Trophoblast cell (in vitro differentiated cells and primary cell): ENCODE data around the gene PAH.

Experiments used
- DNase-seq, 2 donors: peaks; one replicate each; pipeline ENCODE4 v3.0.0-alpha.2; 2016
- H2AFZ ChIP-seq: 2 replicates; pipeline ENCODE4 v1.6.1; 2013; ENCODE audit warnings: low read length, moderate library complexity, mild to moderate bottlenecking; ENCODE audit not compliant: insufficient read depth, poor library complexity
- H2AK5ac ChIP-seq: 2 replicates; pipeline ENCODE4 v1.6.1; 2013; ENCODE audit warnings: mild to moderate bottlenecking, low read length
- H2BK120ac ChIP-seq: 2 replicates; pipeline ENCODE4 v1.6.1; 2013; ENCODE audit warnings: low read length, mild to moderate bottlenecking, moderate library complexity; ENCODE audit not compliant: insufficient read depth, poor library complexity
- H2BK12ac ChIP-seq: 2 replicates; pipeline ENCODE4 v1.6.1; 2013; ENCODE audit warnings: mild to moderate bottlenecking, low read length, moderate library complexity
- H2BK5ac ChIP-seq: 2 replicates; pipeline ENCODE4 v1.6.1; 2013; ENCODE audit warnings: low read length, low read depth, moderate library complexity, mild to moderate bottlenecking; ENCODE audit not compliant: poor library complexity
- H3K14ac ChIP-seq: 2 replicates; pipeline ENCODE4 v1.6.1; 2013; ENCODE audit warnings: mild to moderate bottlenecking, low read length
- H3K18ac ChIP-seq: 2 replicates; pipeline ENCODE4 v1.6.1; 2013; ENCODE audit warnings: mild to moderate bottlenecking, low read length
- H3K23ac ChIP-seq: 2 replicates; pipeline ENCODE4 v1.6.1; 2013; ENCODE audit warnings: low read length
- H3K27ac ChIP-seq: 2 replicates; pipeline ENCODE4 v1.5.1; 2013; ENCODE audit warnings: low read depth, mild to moderate bottlenecking, inconsistent platforms, low read length, moderate library complexity
- H3K27me3 ChIP-seq: 2 replicates; pipeline ENCODE4 v1.6.1; 2013; ENCODE audit warnings: inconsistent platforms, mild to moderate bottlenecking, low read length, moderate library complexity; ENCODE audit not compliant: insufficient read depth
- H3K36me3 ChIP-seq, 2 experiments: 1 replicate in 1 of 2; 2 replicates in 1 of 2; pipeline ENCODE4 v1.6.1; 2013; ENCODE audit warnings: low read length in 2 of 2, mild to moderate bottlenecking in 2 of 2, moderate library complexity in 1 of 2; ENCODE audit not compliant: insufficient read depth in 2 of 2, control insufficient read depth in 1 of 2
- H3K4ac ChIP-seq: 2 replicates; pipeline ENCODE4 v1.6.1; 2013; ENCODE audit warnings: low read depth, mild to moderate bottlenecking, low read length, moderate library complexity
- H3K4me1 ChIP-seq, 2 experiments: 1 replicate in 1 of 2; 2 replicates in 1 of 2; pipeline ENCODE4 v1.6.1; 2013; ENCODE audit warnings: low read length in 2 of 2, mild to moderate bottlenecking in 2 of 2, moderate library complexity in 1 of 2; ENCODE audit not compliant: insufficient read depth in 2 of 2, control insufficient read depth in 1 of 2
- H3K4me2 ChIP-seq: 2 replicates; pipeline ENCODE4 v1.6.1; 2013; ENCODE audit warnings: inconsistent platforms, mild to moderate bottlenecking, low read length, moderate library complexity
- H3K4me3 ChIP-seq: 2 replicates; pipeline ENCODE4 v1.5.1; 2013; ENCODE audit warnings: mild to moderate bottlenecking, low read depth, low read length, inconsistent platforms
- H3K79me1 ChIP-seq: one replicate; pipeline ENCODE4 v1.6.1; 2013; ENCODE audit warnings: low read length
- H3K79me2 ChIP-seq: 2 replicates; pipeline ENCODE4 v1.6.1; 2013; ENCODE audit warnings: low read length, mild to moderate bottlenecking; ENCODE audit not compliant: control insufficient read depth, insufficient read depth, poor library complexity
- H3K9ac ChIP-seq: 2 replicates; pipeline ENCODE4 v1.6.1; 2013; ENCODE audit warnings: mild to moderate bottlenecking, low read length
- H3K9me3 ChIP-seq: 2 replicates; pipeline ENCODE4 v1.6.1; 2013; ENCODE audit warnings: low read depth, mild to moderate bottlenecking, control low read depth, inconsistent platforms, low read length; ENCODE audit not compliant: insufficient read depth
- H4K12ac ChIP-seq: 2 replicates; pipeline ENCODE4 v1.6.1; 2013; ENCODE audit warnings: low read depth, mild to moderate bottlenecking, low read length, moderate library complexity
- H4K8ac ChIP-seq: 2 replicates; pipeline ENCODE4 v1.6.1; 2013; ENCODE audit warnings: low read depth, mild to moderate bottlenecking, low read length, moderate library complexity
- H4K91ac ChIP-seq: one replicate; pipeline ENCODE4 v1.6.1; 2013; ENCODE audit warnings: low read depth, mild to moderate bottlenecking, low read length, moderate library complexity
- WGBS: extraction: QIAGEN DNeasy Blood & Tissue Kit; methylation state at CpG from one replicate; pipeline ENCODE4 v1.1.7; 2013; ENCODE audit warnings: missing lambda C conversion rate; ENCODE audit not compliant: insufficient read length, insufficient coverage; ENCODE audit errors: extremely low coverage; 5-methylcytosine and 5-hydroxymethylcytosine counted together

The PAH gene

GRCh38 chr12:102963796-102964195 lies 46.8 kb upstream of the PAH start:
- Histone ChIP-seq H2AFZ (no peak overlapping the region), H3K4me2 (no peak overlapping the region), H2BK120ac (no peak overlapping the region), H3K4ac (no peak overlapping the region), H3K9ac (no peak overlapping the region), H2BK5ac (no peak overlapping the region), H4K91ac (no peak overlapping the region), H3K36me3 (no peaks in the 10 kb centered on the region), H3K23ac (no peak overlapping the region), H3K27me3 (peaks cover 66% of the 10 kb centered on the region), H4K8ac (no peak overlapping the region), H3K18ac (no peak overlapping the region), H3K9me3 (peaks cover 5% of the 10 kb centered on the region), H3K79me2 (no peaks in the 10 kb centered on the region), H3K4me3 (no peak overlapping the region), H3K27ac (no peak overlapping the region), H3K14ac (no peak overlapping the region), H2AK5ac (no peak overlapping the region), H3K79me1 (no peaks in the 10 kb centered on the region), H2BK12ac (no peak overlapping the region), H4K12ac (no peak overlapping the region), H3K4me1 (no peaks in the 10 kb centered on the region)
- WGBS, result no CpG with 5 or more reads among the region's 4 CpGs
- DNase-seq, result no peak

- Histone ChIP-seq H2BK120ac (no peak overlapping the region), H3K27ac (no peak overlapping the region), H2AK5ac (no peak overlapping the region), H3K4me1 (peaks cover 3 to 4% of the 10 kb centered on the region in 2 experiments), H3K79me1 (no peaks in the 10 kb centered on the region), H2BK12ac (no peak overlapping the region), H3K4me3 (no peak overlapping the region), H2AFZ (no peak overlapping the region), H3K23ac (no peak overlapping the region), H3K9me3 (peaks cover 7% of the 10 kb centered on the region), H3K9ac (no peak overlapping the region), H3K79me2 (no peaks in the 10 kb centered on the region), H2BK5ac (no peak overlapping the region), H4K12ac (no peak overlapping the region), H3K36me3 (no peaks in the 10 kb centered on the region), H3K14ac (no peak overlapping the region), H3K18ac (no peak overlapping the region), H3K27me3 (peaks cover 74% of the 10 kb centered on the region), H3K4me2 (no peak overlapping the region), H3K4ac (no peak overlapping the region), H4K91ac (no peak overlapping the region), H4K8ac (no peak overlapping the region)
- no CpG with 5 or more reads among the region's 3 CpGs for WGBS
- no peak for DNase-seq
Observed at GRCh38 chr12:102962986-102963385, 45.9 kb upstream of the PAH start.

GRCh38 chr12:102962532-102962931 lies 45.5 kb upstream of the PAH start:
- Histone ChIP-seq H3K79me1 (no peaks in the 10 kb centered on the region), H3K79me2 (no peaks in the 10 kb centered on the region), H3K23ac (no peak overlapping the region), H3K27ac (no peak overlapping the region), H2BK5ac (no peak overlapping the region), H3K27me3 (peaks cover 79% of the 10 kb centered on the region), H3K18ac (no peak overlapping the region), H3K9ac (no peak overlapping the region), H4K12ac (no peak overlapping the region), H2AFZ (no peak overlapping the region), H3K4ac (no peak overlapping the region), H4K8ac (no peak overlapping the region), H4K91ac (no peak overlapping the region), H3K4me1 (peaks cover 3 to 7% of the 10 kb centered on the region in 2 experiments), H2BK12ac (no peak overlapping the region), H3K36me3 (no peaks in the 10 kb centered on the region), H3K14ac (no peak overlapping the region), H3K4me2 (no peak overlapping the region), H3K9me3 (peaks cover 7% of the 10 kb centered on the region), H2BK120ac (no peak overlapping the region), H3K4me3 (no peak overlapping the region), H2AK5ac (no peak overlapping the region)
- no CpG with 5 or more reads among the region's 11 CpGs for WGBS
- no peak for DNase-seq

- Histone ChIP-seq H3K4ac (no peak overlapping the region), H3K4me1 (peaks cover 3 to 7% of the 10 kb centered on the region in 2 experiments), H2AK5ac (no peak overlapping the region), H3K14ac (no peak overlapping the region), H3K27me3 (peaks cover 83% of the 10 kb centered on the region), H2BK5ac (no peak overlapping the region), H3K4me3 (no peak overlapping the region), H4K8ac (no peak overlapping the region), H3K23ac (no peak overlapping the region), H4K12ac (no peak overlapping the region), H3K27ac (no peak overlapping the region), H3K18ac (no peak overlapping the region), H3K79me1 (no peaks in the 10 kb centered on the region), H3K9ac (no peak overlapping the region), H3K9me3 (peaks cover 9% of the 10 kb centered on the region), H2BK12ac (no peak overlapping the region), H3K4me2 (no peak overlapping the region), H2AFZ (no peak overlapping the region), H2BK120ac (no peak overlapping the region), H3K79me2 (no peaks in the 10 kb centered on the region), H4K91ac (no peak overlapping the region), H3K36me3 (no peaks in the 10 kb centered on the region)
- no CpG with 5 or more reads among the region's 8 CpGs for WGBS
- DNase-seq, result no peak
Observed at GRCh38 chr12:102961466-102961855, 44.4 kb upstream of the PAH start.
